GM12864 (cell line): Measurements from ENCODE around the gene SCYGR3.

Experiments
- DNase-seq: peaks from one replicate; pipeline ENCODE4 v3.0.0-alpha.2; 2011; ENCODE audit warnings: low read depth
- H3K4me3 ChIP-seq: 2 replicates; pipeline ENCODE4 v1.5.1; 2011; ENCODE audit warnings: mild to moderate bottlenecking, low read depth, low read length, control low read depth
- CTCF ChIP-seq: IDR thresholded peaks from 2 replicates; pipeline ENCODE4 v1.5.1; 2011; ENCODE audit warnings: low read depth, mild to moderate bottlenecking, moderate library complexity, low read length, control low read depth, inconsistent platforms; ENCODE audit errors: missing control alignments

SCYGR3 gene

GRCh38 chr2:227576110-227576509 lies 38.5 kb downstream of the SCYGR3 start:
- TF ChIP-seq CTCF, result no peak
- H3K4me3 ChIP-seq, result no peak overlapping the region
- DNase-seq, result no peak

GRCh38 chr2:227570615-227571014 lies 44.0 kb downstream of the SCYGR3 start:
- no peak overlapping the region for H3K4me3 ChIP-seq
- no peak for DNase-seq

GRCh38 chr2:227568852-227569169 lies 45.8 kb downstream of the SCYGR3 start:
- H3K4me3 ChIP-seq, result no peak overlapping the region
- no peak for DNase-seq
- TF ChIP-seq CTCF, result no peak

More at GRCh38 chr2:227570615-227571014, 44.0 kb downstream of the SCYGR3 start:
- TF ChIP-seq CTCF, result no peak

- DNase-seq, result no peak
- TF ChIP-seq CTCF, result no peak
These were observed 48.6 kb downstream of the SCYGR3 start for GRCh38 chr2:227566012-227566411.

GRCh38 chr2:227565080-227565479 lies 49.6 kb downstream of the SCYGR3 start:
- no peak for TF ChIP-seq CTCF
- DNase-seq, result no peak
- no peak overlapping the region for H3K4me3 ChIP-seq

More at GRCh38 chr2:227566012-227566411, 48.6 kb downstream of the SCYGR3 start:
- no peak overlapping the region for H3K4me3 ChIP-seq
